Measurements from ENCODE around the gene GOPC.

The GOPC gene

DNA sequence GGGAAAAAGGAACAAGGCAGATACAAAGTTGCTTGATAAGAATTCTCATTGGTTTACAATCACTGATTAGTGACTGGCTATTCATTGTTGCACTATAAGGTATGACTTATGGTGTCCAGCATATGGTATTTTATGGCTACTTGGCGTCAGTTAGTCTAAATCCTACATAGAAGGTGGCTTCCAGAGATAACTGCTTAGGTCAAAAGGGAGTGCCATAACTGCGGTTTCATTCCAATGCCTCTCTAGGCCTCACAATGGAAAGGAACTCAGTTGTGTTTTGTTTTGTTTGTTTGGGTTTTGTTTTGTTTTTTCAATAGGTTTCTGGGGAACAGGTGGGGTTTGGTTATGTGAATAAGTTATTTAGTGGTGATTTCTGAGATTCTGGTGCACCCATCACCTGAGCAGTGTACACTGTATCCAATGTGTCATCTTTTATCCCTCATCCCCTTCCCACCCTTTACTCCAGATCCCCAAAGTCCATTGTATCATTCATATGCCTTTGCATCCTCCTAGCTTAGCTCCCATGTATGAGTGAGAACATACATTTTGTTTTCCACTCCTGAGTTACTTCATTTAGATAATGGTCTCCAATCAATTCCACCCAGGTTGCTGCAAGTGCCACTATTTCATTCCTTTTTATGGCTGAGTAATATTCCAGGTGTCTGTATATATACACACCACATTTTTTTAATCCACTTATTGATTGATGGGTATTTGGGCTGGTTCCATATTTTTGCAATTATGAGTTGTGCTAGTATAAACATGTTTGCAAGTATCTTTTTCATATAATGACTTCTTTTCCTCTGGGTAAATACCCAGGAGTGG, 7.0 kb downstream of the GOPC start:
- DNase-seq (ENCODE audit: low read depth) = no peak

- no peak for DNase-seq (ENCODE audit: low read depth)
These were observed 9.1 kb downstream of the GOPC start for GRCh38 chr6:117592983-117593759.

DNA sequence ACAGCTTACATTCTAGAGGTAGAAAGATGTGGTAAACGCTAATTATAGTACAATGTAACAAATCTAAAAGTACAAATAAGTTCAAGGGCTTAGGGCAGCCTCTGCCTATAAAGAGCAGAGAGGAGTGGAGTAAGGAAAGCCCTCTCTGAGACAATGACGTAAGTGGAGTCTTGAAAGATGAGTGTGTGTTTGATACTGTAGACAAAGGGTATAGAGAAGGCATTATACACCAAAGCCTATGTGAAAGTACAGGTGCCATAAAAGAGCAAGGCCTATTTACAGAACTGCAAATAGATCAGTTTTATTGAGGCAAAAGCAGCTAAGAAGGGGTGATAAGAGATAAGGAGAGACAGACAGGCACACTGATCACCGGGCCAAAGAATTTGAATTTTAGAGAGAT, 10.9 kb downstream of the GOPC start:
- no peak for DNase-seq (ENCODE audit: low read depth)

GRCh38 chr6:117590447-117590846, 11.9 kb downstream of the GOPC start:
- DNase-seq (ENCODE audit: low read depth) = no peak

- no peak for DNase-seq (ENCODE audit: low read depth)
These were observed 16.7 kb downstream of the GOPC start for GRCh38 chr6:117585647-117586046.

DNA sequence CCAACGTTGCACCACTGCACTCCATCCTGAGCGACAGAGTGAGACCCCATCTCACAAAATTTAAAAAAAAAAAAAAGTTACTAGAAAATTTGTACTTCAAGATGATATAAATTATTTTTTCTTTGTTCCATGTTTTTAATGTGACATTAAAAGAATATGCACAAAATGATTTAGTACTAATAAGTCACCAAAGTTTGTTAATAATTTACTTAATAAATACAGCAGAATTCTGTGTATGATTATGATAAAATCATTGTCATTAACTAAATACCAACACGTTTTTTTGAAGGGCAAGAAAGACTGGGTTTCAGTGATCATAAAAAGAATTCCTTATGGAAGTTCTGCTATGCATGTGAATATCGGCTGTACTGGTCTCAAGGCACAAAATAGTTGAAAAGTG, 28.1 kb downstream of the GOPC start:
- DNase-seq (ENCODE audit: low read depth) = no peak

GRCh38 chr6:117573006-117573680, 29.2 kb downstream of the GOPC start:
- DNase-seq (ENCODE audit: low read depth) = no peak

DNA sequence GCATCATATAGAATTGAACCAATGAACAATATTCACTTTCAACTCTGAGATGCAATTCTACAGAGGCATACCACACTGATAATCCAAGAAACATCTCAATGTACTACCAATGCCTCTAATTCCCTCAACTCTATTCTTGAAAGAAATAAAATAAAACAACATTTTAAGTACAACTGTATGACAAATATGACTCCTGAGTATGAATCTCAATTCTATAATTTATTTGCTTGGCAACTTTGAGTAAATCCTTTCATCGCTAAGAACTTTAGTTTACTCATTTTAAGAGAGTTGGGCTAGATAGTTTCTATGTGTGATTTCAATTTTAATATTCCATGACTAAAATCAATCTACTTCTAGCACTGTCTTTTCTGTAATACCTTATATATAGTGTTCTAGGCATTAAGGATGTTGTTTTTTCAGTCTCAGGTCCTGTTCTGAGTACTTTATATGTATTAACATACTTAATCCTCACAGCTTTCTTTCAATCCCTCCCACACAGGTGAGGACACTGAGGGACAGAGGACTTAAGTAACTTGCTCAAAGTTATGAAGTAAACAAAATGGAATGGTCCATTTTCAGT, 33.4 kb downstream of the GOPC start:
- no peak for DNase-seq (ENCODE audit: low read depth)

GRCh38 chr6:117568247-117568646, 34.1 kb downstream of the GOPC start:
- DNase-seq (ENCODE audit: low read depth) = no peak

DNA sequence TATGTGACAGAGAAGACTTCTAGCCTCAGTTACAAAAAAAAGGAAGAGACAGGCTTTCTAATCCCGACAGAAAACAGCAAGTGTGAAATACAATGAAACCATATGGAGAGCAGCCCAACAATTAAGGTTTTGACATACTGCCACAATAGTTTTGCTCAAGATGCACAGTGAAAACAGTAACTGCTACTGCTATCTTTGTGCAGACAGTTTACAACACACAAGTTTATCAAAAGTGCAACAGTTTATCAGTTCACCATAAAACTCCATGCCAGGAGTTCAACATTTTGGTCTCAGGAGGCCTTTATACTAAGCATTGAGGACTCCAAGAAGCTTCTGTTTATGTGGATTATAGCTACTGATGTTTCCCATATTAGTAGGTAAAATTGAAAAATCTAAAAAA, 37.6 kb downstream of the GOPC start:
- no peak for DNase-seq (ENCODE audit: low read depth)

GRCh38 chr6:117561128-117561527, 41.2 kb downstream of the GOPC start:
- no peak for DNase-seq (ENCODE audit: low read depth)

DNA sequence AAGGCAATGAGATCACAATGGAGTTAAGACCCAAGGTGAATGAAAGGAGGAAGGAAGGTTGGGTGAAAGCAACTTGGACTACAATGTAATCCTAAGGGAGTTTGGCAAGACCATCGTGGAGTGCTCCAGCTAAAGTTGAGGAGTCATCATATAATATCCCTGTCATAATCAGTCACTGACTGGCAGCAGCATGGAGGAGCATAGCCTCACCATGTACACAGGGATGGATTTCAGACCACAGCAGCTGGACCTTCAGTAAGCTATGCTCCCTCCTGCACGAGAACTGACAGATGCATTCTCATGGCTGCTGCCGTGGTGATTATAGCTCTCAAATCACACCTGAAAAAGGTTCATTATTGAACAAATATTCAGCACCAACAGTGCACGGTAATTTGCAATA, 43.0 kb downstream of the GOPC start:
- DNase-seq (ENCODE audit: low read depth) = no peak

- no peak for DNase-seq (ENCODE audit: low read depth)
These were observed 43.5 kb downstream of the GOPC start for GRCh38 chr6:117558818-117559217.

GRCh38 chr6:117557951-117558350, 44.4 kb downstream of the GOPC start:
- no peak for DNase-seq (ENCODE audit: low read depth)

DNA sequence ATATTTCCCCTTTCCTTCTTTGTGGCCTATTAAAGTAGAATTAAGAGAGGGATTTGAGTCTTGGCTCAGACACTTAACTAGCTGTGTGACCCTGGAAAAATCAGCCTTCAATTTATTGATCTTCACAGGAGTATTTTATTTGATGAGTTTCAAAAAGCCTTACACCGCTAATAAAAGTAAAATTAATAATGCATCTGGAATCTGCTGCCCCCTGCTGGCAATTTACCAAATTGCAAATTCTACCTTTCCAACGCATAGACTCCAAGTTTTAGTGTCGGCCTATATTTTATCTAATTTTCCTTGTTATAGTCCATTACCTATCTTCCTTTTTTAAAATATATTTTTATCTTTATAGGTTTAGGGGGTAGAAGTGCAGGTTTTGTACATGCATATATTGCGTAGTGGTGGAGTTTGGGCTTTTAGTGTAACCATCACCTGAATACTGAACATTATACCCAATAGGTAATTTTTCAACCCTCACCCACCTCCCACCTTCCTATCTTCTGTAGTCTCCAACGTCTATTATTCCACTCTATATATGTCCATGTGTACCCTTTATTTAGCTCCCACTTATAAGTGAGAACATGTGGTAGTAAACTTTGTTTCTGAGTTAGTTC, 46.3 kb downstream of the GOPC start:
- DNase-seq (ENCODE audit: low read depth) = peak; percentile 44

DNA sequence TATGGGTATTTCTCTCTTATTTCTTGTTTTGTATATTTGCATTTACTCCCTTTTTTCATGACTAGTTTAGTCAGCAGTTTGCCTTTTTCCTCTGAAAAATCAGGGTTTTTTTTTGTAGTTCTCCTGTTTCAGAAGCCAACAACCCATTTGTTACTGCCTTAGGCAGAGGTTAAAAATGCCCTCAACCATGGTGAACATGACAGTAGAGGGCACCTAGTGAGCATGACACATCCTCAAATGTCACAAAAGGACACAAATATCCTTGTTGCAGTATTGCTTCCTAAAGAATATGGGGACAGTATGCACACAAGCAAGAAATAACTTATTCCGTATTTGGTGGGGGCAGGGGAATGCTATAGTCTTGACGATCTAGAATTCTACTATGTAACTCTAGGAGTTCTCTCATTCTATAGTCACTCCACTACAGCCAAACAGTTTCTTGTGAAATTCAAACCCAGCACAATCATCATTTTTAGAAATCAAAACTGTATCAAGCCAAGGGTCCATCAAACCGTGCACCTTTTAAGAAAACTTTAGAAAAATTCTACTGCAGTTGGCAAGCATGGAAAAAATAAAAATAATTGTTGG, 47.0 kb downstream of the GOPC start:
- DNase-seq (ENCODE audit: low read depth) = no peak

DNA sequence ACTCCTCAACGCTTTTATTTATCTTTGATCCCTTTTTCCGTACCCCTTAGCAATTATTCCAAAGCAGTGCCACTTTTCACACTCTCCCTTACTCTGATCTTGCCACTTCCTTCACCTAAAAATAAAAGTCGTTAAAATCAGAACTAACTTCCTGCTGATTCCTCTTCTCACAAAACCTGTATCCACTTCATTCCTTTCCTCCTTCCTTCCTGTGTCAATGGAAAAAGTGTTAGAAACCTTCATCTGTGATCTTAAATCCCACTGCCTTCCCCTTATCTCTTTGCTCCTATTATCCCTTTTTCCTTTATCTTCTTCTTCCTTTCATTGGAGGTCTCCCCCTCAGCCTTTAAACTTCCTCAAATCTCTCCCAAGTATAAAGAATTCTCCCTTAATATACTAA, 49.2 kb downstream of the GOPC start:
- DNase-seq (ENCODE audit: low read depth) = no peak

DNA sequence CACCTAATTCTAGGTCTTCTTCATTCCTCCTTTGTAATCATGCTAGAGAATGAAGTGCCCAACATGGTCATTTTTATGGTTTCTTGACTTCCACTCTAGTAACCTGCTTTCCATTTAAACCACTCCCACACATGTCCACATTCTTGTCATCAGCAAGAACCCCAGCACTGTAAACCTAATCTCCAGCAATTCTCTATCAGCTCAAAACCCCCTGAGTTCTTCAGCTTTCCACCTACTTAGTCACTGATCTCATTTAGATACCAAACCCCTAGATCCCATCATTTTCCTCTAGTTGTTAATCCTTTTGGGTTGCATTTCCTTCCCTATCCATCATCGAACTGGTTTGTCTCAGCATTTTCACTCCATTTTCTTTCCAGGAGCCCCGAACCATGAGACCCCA, 49.7 kb downstream of the GOPC start:
- no peak for DNase-seq (ENCODE audit: low read depth)

GRCh38 chr6:117550618-117551242, 51.6 kb downstream of the GOPC start:
- no peak for DNase-seq (ENCODE audit: low read depth)

DNA sequence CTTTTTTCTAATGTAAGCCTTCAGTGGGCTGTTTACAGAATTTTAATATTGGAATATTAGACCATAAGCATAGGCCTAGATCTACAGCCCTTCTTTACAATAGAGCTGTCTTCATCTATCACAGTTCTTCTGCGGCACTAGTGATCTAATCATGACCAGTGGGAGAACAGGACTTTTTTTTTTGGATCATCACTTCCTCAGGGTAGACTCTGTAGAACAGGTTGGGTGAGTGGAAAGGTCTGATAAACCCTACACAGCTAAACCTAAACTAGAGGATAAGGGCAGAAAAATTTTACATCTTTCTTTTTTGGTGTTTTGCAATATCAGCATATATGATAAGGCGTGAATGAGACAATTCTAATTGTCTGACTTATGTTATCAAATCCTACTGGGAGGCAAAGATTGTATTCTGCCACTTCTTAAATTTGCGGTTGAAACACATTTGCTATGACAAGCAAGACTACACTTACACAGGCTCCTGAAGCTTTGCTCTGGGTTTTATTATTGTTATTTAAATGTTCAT, 52.2 kb downstream of the GOPC start:
- DNase-seq (ENCODE audit: low read depth) = no peak

DNA sequence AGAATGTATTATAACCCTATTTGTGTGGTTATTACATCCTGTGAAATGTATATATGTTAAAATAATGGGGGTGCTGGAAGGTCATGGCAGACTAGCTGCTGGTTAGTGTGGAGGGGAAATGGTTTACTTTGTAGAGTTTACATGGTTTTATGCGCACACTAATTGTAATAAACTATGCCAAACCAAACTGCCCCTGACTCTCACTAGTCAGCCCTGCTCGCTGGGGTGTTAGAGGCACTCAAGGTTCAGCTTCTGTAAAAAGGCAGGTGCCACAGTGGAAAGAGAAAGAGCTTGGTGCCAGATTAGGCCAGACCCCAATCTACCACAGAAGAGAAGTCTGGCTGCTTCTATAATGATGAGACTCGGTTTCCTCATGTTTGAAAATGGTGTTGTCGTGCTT, 52.7 kb downstream of the GOPC start:
- DNase-seq (ENCODE audit: low read depth) = no peak
